CD14-positive monocyte (primary cell): ENCODE data around the gene RAB11FIP3. TPM values are rescaled to one million over a fixed set of nuclear protein-coding genes. Genes with fewer than 3 reads are reported as not detected.

Source experiments
- DNase-seq, 3 donors: peaks; one replicate each; pipeline ENCODE4 v3.0.0-alpha.2; 2011 to 2022
- H2AFZ ChIP-seq: 2 replicates; pipeline ENCODE4 v1.6.0; 2012; ENCODE audit warnings: mild to moderate bottlenecking, low read depth, low read length, inconsistent platforms; ENCODE audit not compliant: insufficient read depth, poor library complexity, severe bottlenecking
- H3K27ac ChIP-seq, 2 donors: 1 replicate in 1 of 2; 2 replicates in 1 of 2; pipeline ENCODE4 v1.5.1; 2012 to 2013; ENCODE audit warnings: low read length in 2 of 2, control low read depth in 1 of 2, inconsistent platforms in 1 of 2, low read depth in 1 of 2, mild to moderate bottlenecking in 1 of 2
- H3K27me3 ChIP-seq, 2 donors: one replicate each; pipeline versions ENCODE4 v1.6.0 to v1.6.1; 2011 to 2013; ENCODE audit warnings: low read length in 2 of 2; ENCODE audit not compliant: control insufficient read depth in 2 of 2, insufficient read depth in 2 of 2
- H3K36me3 ChIP-seq, 2 donors: replicated peaks in 1 of 2; 1 replicate in 1 of 2; 2 replicates in 1 of 2; pipeline versions ENCODE4 v1.5.1 to v1.6.1; 2012 to 2013; ENCODE audit warnings: low read length in 2 of 2, control low read depth in 1 of 2, inconsistent platforms in 1 of 2, mild to moderate bottlenecking in 1 of 2; ENCODE audit not compliant: insufficient read depth in 2 of 2, control insufficient read depth in 1 of 2
- H3K4me1 ChIP-seq, 2 donors: 1 replicate in 1 of 2; 2 replicates in 1 of 2; pipeline versions ENCODE4 v1.5.1 to v1.6.1; 2012 to 2013; ENCODE audit warnings: low read length in 2 of 2, control low read depth in 1 of 2, inconsistent platforms in 1 of 2, mild to moderate bottlenecking in 1 of 2, moderate library complexity in 1 of 2; ENCODE audit not compliant: insufficient read depth in 2 of 2, control insufficient read depth in 1 of 2
- H3K4me2 ChIP-seq: replicated peaks from 2 replicates; pipeline ENCODE3; 2012; ENCODE audit warnings: low read length, moderate library complexity, mild to moderate bottlenecking; ENCODE audit not compliant: poor library complexity, severe bottlenecking; ENCODE audit errors: extremely low read depth
- H3K4me3 ChIP-seq, 3 experiments: fragments of 200-600 bp in 1 of 3; sonication (generic) in 1 of 3; replicated peaks in 1 of 3; 1 replicate in 2 of 3; 2 replicates in 1 of 3; pipeline ENCODE4 v1.5.1; 2011 to 2013; ENCODE audit warnings: low read length in 3 of 3, mild to moderate bottlenecking in 3 of 3, control low read depth in 2 of 3, low read depth in 2 of 3, inconsistent platforms in 1 of 3, moderate library complexity in 1 of 3
- H3K79me2 ChIP-seq: 2 replicates; pipeline ENCODE4 v1.6.0; 2012; ENCODE audit warnings: mild to moderate bottlenecking, control low read depth, inconsistent platforms, low read length, moderate library complexity; ENCODE audit not compliant: insufficient read depth
- H3K9ac ChIP-seq: 2 replicates; pipeline ENCODE4 v1.6.0; 2017; ENCODE audit warnings: low read length, mild to moderate bottlenecking; ENCODE audit not compliant: insufficient read depth, poor library complexity, severe bottlenecking
- H3K9me3 ChIP-seq, 2 donors: replicated peaks in 1 of 2; 1 replicate in 1 of 2; 2 replicates in 1 of 2; pipeline versions ENCODE4 v1.5.1 to v1.6.1; 2012 to 2013; ENCODE audit warnings: low read length in 2 of 2, control low read depth in 1 of 2; ENCODE audit not compliant: control insufficient read depth in 1 of 2, insufficient read depth in 1 of 2
- H4K20me1 ChIP-seq: 2 replicates; pipeline ENCODE4 v1.6.0; 2012; ENCODE audit warnings: mild to moderate bottlenecking, low read length, control low read depth, moderate library complexity; ENCODE audit not compliant: insufficient read depth
- H3K27ac Mint-ChIP-seq, 7 donors: one replicate each; pipeline ENCODE4 v1.8.0; 2020; ENCODE audit warnings: mild to moderate bottlenecking in 7 of 7, mixed read lengths in 7 of 7, moderate library complexity in 6 of 7, inconsistent platforms in 2 of 7
- H3K27me3 Mint-ChIP-seq, 3 donors: one replicate each; pipeline ENCODE4 v1.8.0; 2021 to 2022; ENCODE audit warnings: low read depth in 3 of 3, mild to moderate bottlenecking in 3 of 3, mixed read lengths in 3 of 3, moderate library complexity in 3 of 3, inconsistent platforms in 1 of 3
- H3K36me3 Mint-ChIP-seq, 2 donors: one replicate each; pipeline ENCODE4 v1.8.0; 2020; ENCODE audit warnings: mixed read lengths in 2 of 2, inconsistent platforms in 1 of 2, mild to moderate bottlenecking in 1 of 2
- H3K4me1 Mint-ChIP-seq: one replicate; pipeline ENCODE4 v1.8.0; 2020; ENCODE audit warnings: mild to moderate bottlenecking, mixed read lengths
- H3K4me3 Mint-ChIP-seq, 2 donors: one replicate each; pipeline ENCODE4 v1.8.0; 2020; ENCODE audit warnings: mild to moderate bottlenecking in 2 of 2, mixed read lengths in 2 of 2, moderate library complexity in 1 of 2
- H3K9me3 Mint-ChIP-seq, 7 donors: one replicate each; pipeline ENCODE4 v1.8.0; 2020 to 2022; ENCODE audit warnings: mixed read lengths in 7 of 7, mild to moderate bottlenecking in 6 of 7, moderate library complexity in 6 of 7, inconsistent platforms in 2 of 7
- WGBS: methylation state at CpG from one replicate; pipeline ENCODE4 v1.1.5; 2013; ENCODE audit warnings: missing lambda C conversion rate; ENCODE audit not compliant: insufficient coverage; 5-methylcytosine and 5-hydroxymethylcytosine counted together
- intact Hi-C, 2 donors: fragments of 100-400 bp; cut with micrococcal nuclease; formaldehyde crosslinking; loops; one replicate each; pipeline versions ENCODE4 v1.15.0 to v1.15.1; 2023
- polyA plus RNA-seq, 3 donors: library from polyadenylated mRNA; depleted of rRNA in 1 of 3; unstranded in 2 of 3; stranded (reverse) in 1 of 3; fragments of 300-500 nt in 2 of 3; fragments of >200 nt in 1 of 3; fragmentation: Illumina TruSeq in 2 of 3; gene quantifications; 1 replicate in 2 of 3; 2 replicates in 1 of 3; pipeline ENCODE4 v1.2.3, GENCODE V29; 2012 to 2021
- TF ChIP-seq, protein P1 (sequence below): fragments of 200-600 bp; IDR thresholded peaks from one replicate; pipeline ENCODE4 v1.8.0; 2022; ENCODE audit warnings: antibody characterized with exemption, mild to moderate bottlenecking

Gene RAB11FIP3
- polyA plus RNA-seq, 3 donors: 0.37 to 7.5 (median 0.49) TPM

DNA sequence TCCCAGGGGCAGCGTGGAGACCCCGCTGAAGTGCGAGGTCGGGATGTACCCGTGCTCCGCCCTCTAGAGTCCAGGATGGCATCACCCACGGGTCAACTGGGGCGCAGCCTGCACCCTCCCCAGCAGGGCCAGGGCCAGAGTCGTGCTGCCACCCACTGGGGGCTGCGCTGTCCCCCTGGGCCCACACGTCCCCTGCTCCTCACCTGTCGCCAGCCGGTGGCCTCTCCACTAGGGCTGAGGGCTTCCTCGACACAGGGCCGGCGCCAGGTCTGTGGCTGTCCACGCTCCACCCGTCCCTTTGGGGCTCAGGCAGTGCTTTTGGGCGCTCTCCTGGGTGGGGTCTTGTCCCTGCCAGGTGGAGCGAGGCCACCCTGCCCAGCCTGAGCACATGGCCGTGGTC lies 123.1 kb downstream of the RAB11FIP3 start:
- TF ChIP-seq, protein P1, sequence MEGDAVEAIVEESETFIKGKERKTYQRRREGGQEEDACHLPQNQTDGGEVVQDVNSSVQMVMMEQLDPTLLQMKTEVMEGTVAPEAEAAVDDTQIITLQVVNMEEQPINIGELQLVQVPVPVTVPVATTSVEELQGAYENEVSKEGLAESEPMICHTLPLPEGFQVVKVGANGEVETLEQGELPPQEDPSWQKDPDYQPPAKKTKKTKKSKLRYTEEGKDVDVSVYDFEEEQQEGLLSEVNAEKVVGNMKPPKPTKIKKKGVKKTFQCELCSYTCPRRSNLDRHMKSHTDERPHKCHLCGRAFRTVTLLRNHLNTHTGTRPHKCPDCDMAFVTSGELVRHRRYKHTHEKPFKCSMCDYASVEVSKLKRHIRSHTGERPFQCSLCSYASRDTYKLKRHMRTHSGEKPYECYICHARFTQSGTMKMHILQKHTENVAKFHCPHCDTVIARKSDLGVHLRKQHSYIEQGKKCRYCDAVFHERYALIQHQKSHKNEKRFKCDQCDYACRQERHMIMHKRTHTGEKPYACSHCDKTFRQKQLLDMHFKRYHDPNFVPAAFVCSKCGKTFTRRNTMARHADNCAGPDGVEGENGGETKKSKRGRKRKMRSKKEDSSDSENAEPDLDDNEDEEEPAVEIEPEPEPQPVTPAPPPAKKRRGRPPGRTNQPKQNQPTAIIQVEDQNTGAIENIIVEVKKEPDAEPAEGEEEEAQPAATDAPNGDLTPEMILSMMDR: no peak
- Histone ChIP-seq H4K20me1 (peaks cover 41% of the 10 kb centered on the region), H3K9me3 (no peaks in the 10 kb centered on the region), H2AFZ (no peak overlapping the region), H3K36me3 (peaks cover 31 to 52% of the 10 kb centered on the region in 2 donors), H3K9ac (no peak overlapping the region), H3K4me3 (no peak overlapping the region), H3K79me2 (peaks cover 4% of the 10 kb centered on the region), H3K27me3 (no peaks in the 10 kb centered on the region), H3K27ac (no peak overlapping the region), H3K4me1 (peaks cover 0 to 14% of the 10 kb centered on the region in 2 donors), H3K4me2 (no peak overlapping the region)
- no peak for DNase-seq
- 96% methylated on average over 21 of the region's 21 CpGs for WGBS
- H3K36me3 Mint-ChIP-seq: peaks cover 8 to 21% of the 10 kb centered on the region in 2 donors
- no peaks in the 10 kb centered on the region for H3K4me1 Mint-ChIP-seq
- no peak overlapping the region for H3K4me3 Mint-ChIP-seq
- no peaks in the 10 kb centered on the region for H3K9me3 Mint-ChIP-seq
- no peak overlapping the region for H3K27ac Mint-ChIP-seq
- intact Hi-C loops: no loop called here
- H3K27me3 Mint-ChIP-seq: no peaks in the 10 kb centered on the region

DNA sequence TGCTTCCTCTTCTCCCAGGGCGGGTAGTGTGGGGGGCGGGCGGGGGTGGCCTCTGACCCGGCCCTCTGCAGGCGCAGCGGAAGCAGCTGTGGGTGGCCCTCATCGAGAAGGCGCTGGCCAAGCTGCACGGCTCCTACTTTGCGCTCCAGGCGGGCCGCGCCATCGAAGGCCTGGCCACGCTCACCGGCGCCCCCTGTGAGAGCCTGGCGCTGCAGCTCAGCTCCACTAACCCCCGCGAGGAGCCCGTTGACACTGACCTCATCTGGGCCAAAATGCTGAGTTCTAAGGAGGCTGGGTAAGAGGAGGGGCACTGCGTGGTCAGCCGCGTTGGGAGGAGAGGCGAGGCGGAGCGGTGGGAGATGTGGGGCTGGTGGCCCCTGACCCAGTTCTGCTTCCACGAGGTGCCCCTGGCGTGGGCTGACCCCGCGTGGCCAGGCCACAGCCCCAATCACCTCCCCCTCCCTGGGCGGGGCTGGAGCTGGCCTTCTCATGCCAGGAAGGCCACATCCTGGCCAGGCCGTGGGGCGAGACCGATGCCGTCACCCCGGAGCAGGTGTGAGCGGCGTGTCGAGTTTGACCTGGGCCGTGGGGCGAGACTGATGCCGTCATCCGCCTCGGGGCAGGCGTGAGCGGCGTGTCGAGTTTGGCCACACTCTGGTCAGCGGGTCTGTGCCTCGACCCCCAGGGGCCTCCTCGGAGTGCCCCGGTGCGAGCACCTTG lies 124.3 kb downstream of the RAB11FIP3 start:
- no peak for DNase-seq
- peaks cover 10 to 20% of the 10 kb centered on the region in 2 donors for H3K36me3 Mint-ChIP-seq
- no peaks in the 10 kb centered on the region for H3K79me2 ChIP-seq
- H3K27me3 ChIP-seq: no peaks in the 10 kb centered on the region
- H3K4me1 ChIP-seq: peaks cover 0 to 14% of the 10 kb centered on the region in 2 donors
- H3K9ac ChIP-seq: no peak overlapping the region
- 97% methylated on average over 43 of the region's 54 CpGs for WGBS
- H3K9me3 ChIP-seq: no peaks in the 10 kb centered on the region
- H2AFZ ChIP-seq: no peak overlapping the region
- H3K27ac ChIP-seq: no peak overlapping the region
- no peak overlapping the region for H3K27ac Mint-ChIP-seq
- H3K9me3 Mint-ChIP-seq: no peaks in the 10 kb centered on the region
- TF ChIP-seq, protein P1: no peak
- intact Hi-C loops: no loop called here
- H3K27me3 Mint-ChIP-seq: no peaks in the 10 kb centered on the region
- H3K4me1 Mint-ChIP-seq: no peaks in the 10 kb centered on the region
- H3K36me3 ChIP-seq: peaks cover 31 to 60% of the 10 kb centered on the region in 2 donors
- H3K4me3 Mint-ChIP-seq: no peak overlapping the region
- peaks cover 33% of the 10 kb centered on the region for H4K20me1 ChIP-seq
- no peak overlapping the region for H3K4me2 ChIP-seq
- no peak overlapping the region for H3K4me3 ChIP-seq
